Measurements from ENCODE around the gene TJP2.

TJP2 gene

GRCh38 chr9:69173891-69174615 is at the start of gene TJP2 (continued):
- TF ChIP-seq ZNF280C (tag by site-specific recombination; IDR thresholded peaks at IDR 0.05) (no peak), ZNF629 (tag by site-specific recombination; IDR thresholded peaks at IDR 0.05) (no peak), ZNF660 (tag by site-specific recombination; IDR thresholded peaks at IDR 0.05) (0 out of 2 replicates have a peak, but pooled peaks have one; percentile 25), IKZF3 (tag by site-specific recombination; IDR thresholded peaks at IDR 0.05) (no peak), ZNF10 (tag by site-specific recombination; IDR thresholded peaks at IDR 0.05) (no peak), CTCF (tag by site-specific recombination; IDR thresholded peaks at IDR 0.05) (no peak), ZNF626 (tag by site-specific recombination; IDR thresholded peaks at IDR 0.05) (no peak), ZNF677 (tag by site-specific recombination; IDR thresholded peaks at IDR 0.05) (no peak), ZNF148 (tag by site-specific recombination; IDR thresholded peaks at IDR 0.05; ENCODE audit: borderline replicate concordance) (no peak), MZF1 (tag by site-specific recombination; IDR thresholded peaks at IDR 0.05; ENCODE audit: borderline replicate concordance) (no peak), REST (tag by site-specific recombination; IDR thresholded peaks at IDR 0.05) (no peak), ZNF704 (tag by site-specific recombination; IDR thresholded peaks at IDR 0.05) (no peak), ZNF654 (tag by site-specific recombination; IDR thresholded peaks at IDR 0.05; ENCODE audit: low read depth) (no peak), ZNF777 (tag by site-specific recombination; IDR thresholded peaks at IDR 0.05; ENCODE audit: borderline replicate concordance) (no peak), KLF16 (tag by site-specific recombination; IDR thresholded peaks at IDR 0.05) (peak; percentile 65), TRIM28 (IDR thresholded peaks at IDR 0.05; ENCODE audit: borderline replicate concordance, low read length) (no peak), PATZ1 (tag by site-specific recombination; IDR thresholded peaks at IDR 0.05) (peak; percentile 30; the same call in 1 of the 2 replicates), TCF7L2 (IDR thresholded peaks at IDR 0.05; ENCODE audit: borderline replicate concordance, low read depth, low read length) (no peak), SP3 (tag by site-specific recombination; IDR thresholded peaks at IDR 0.05) (peak; percentile 33), HOXA7 (CRISPR knock-in tag; IDR thresholded peaks at IDR 0.05; ENCODE audit: borderline replicate concordance) (no peak), ZNF398 (tag by site-specific recombination; IDR thresholded peaks at IDR 0.05) (no peak), ZNF76 (tag by site-specific recombination; IDR thresholded peaks at IDR 0.05; ENCODE audit: borderline replicate concordance, low read depth) (no peak), ZNF24 (tag by site-specific recombination; IDR thresholded peaks at IDR 0.05) (no peak), ZNF837 (tag by site-specific recombination; IDR thresholded peaks at IDR 0.05) (no peak)
